ENCODE measurements around the gene MBP. TPM values are rescaled to one million over a fixed set of nuclear protein-coding genes. Genes with fewer than 3 reads are reported as not detected.

The MBP gene
- total and polyA plus RNA-seq, 10 of the 15 experiments (the other 5 are each of a cell fraction or from before 2014, with no cell fraction given), result 12.2 to 67.8 (median 42.1) TPM

GRCh38 chr18:77007251-77007650 is 125.3 kb downstream of the MBP start:
- no peak for TF ChIP-seq SREBF2 (IDR thresholded peaks at IDR 0.05; ENCODE audit: low read length)
- TF ChIP-seq JUNB (IDR thresholded peaks at IDR 0.05), result no peak
- TF ChIP-seq FOXK2 (IDR thresholded peaks at IDR 0.05), result no peak
- TF ChIP-seq POLR2AphosphoS5 (IDR thresholded peaks at IDR 0.05; ENCODE audit: low read length), result no peak
- no peak for TF ChIP-seq RAD51 (IDR thresholded peaks at IDR 0.05)
- no peak for TF ChIP-seq FOXM1 (IDR thresholded peaks at IDR 0.05; ENCODE audit: low read depth, low read length)
- TF ChIP-seq IRF3 (IDR thresholded peaks at IDR 0.05), result no peak
- no peak for TF ChIP-seq PML (IDR thresholded peaks at IDR 0.05; ENCODE audit: low read length)
- TF ChIP-seq BCLAF1 (IDR thresholded peaks at IDR 0.05), result no peak
- TF ChIP-seq NFYA (IDR thresholded peaks at IDR 0.05; ENCODE audit: borderline replicate concordance, low read depth, low read length), result no peak
- no peak for TF ChIP-seq USF1 (IDR thresholded peaks at IDR 0.05; ENCODE audit: borderline replicate concordance, extremely low read length, insufficient read depth, low read depth, low read length)
- no peak for TF ChIP-seq SMARCA5 (IDR thresholded peaks at IDR 0.05)
- TF ChIP-seq KAT2A (conservative IDR thresholded peaks at IDR 0.05; ENCODE audit: control insufficient read depth, low read depth, low read length), result no peak
- TF ChIP-seq STAT1 (conservative IDR thresholded peaks at IDR 0.05), result no peak
- TF ChIP-seq PRDM15 (CRISPR knock-in tag; IDR thresholded peaks at IDR 0.05), result no peak
- no peak for TF ChIP-seq NR2F1 (conservative IDR thresholded peaks at IDR 0.05)
- no peak for TF ChIP-seq ZNF274 (IDR thresholded peaks at IDR 0.05; ENCODE audit: insufficient read depth, insufficient read length)
- CTCF ChIA-PET, result interaction anchor here (1.0 to 1.7 kb wide), 5 partner anchors 10 to 206 kb away, joined by 3 to 6 read pairs (median 4); no protein-coding TSS in a partner anchor
- ATAC-seq (no peak), DNase-seq (ENCODE audit: low read depth, low spot score) (no peak), FAIRE-seq (no peak)
- Histone ChIP-seq H4K20me1 (ENCODE audit: control insufficient read depth, insufficient read depth) (no peaks in the 10 kb centered on the region), H3K9ac (ENCODE audit: control insufficient read depth, insufficient read depth, low read length) (no peak overlapping the region), H3K79me2 (ENCODE audit: control insufficient read depth, insufficient read depth, low read length) (no peaks in the 10 kb centered on the region), H3K4me3 (no peak overlapping the region), H2AFZ (ENCODE audit: control insufficient read depth, low read depth, low read length) (no peak overlapping the region), H3K27me3 (replicated peaks in 1 of 2; ENCODE audit: control insufficient read depth in 2 of 2, insufficient read depth in 2 of 2, low read length in 1 of 2) (no peaks in the 10 kb centered on the region), H3K36me3 (ENCODE audit: control insufficient read depth in 2 of 2, insufficient read depth in 2 of 2, low read length in 1 of 2) (peaks cover 0 to 3% of the 10 kb centered on the region in 2 experiments; a peak in 2 of 4 replicates), H3K4me2 (ENCODE audit: control insufficient read depth, insufficient read depth) (no peak overlapping the region), H3K9me3 (replicated peaks; ENCODE audit: control insufficient read depth, insufficient read depth, low read length) (no peaks in the 10 kb centered on the region), H3K27ac (ENCODE audit: control insufficient read depth, insufficient read depth) (no peak overlapping the region), H3K4me1 (ENCODE audit: control insufficient read depth, insufficient read depth, low read length) (no peaks in the 10 kb centered on the region)
- SMC1A ChIA-PET (ENCODE audit: uncharacterized antibody, unreplicated experiment), result no interaction called here
- POLR2A ChIA-PET, result no interaction called here
- no TSS peak for BruUV-seq (replicated peaks)
- 51% methylated on average over 12 of the region's 12 CpGs for WGBS (ENCODE audit: insufficient coverage, insufficient replicate concordance, low lambda C conversion rate, missing lambda C conversion rate)
- in situ Hi-C loops (cut with MboI), result loop anchor here (10.0 kb wide), 1 partner anchor 648 kb away; no protein-coding TSS in a partner anchor
- RAD21 ChIA-PET (ENCODE audit: unreplicated experiment), result no interaction called here
- intact Hi-C loops (cut with micrococcal nuclease; ENCODE audit: unreplicated experiment), result no loop called here

Measured in GM12878 (cell line).